Mesothelial cell of epicardium (in vitro differentiated cells): ENCODE measurements around the gene CRYBA4. TPM values are rescaled to one million over a fixed set of nuclear protein-coding genes. Genes with fewer than 3 reads are reported as not detected.

ENCODE experiments used
- DNase-seq, 2 experiments: peaks; one replicate each; pipeline ENCODE4 v3.0.0; 2021; ENCODE audit warnings: low spot score in 2 of 2; ENCODE audit not compliant: unreplicated experiment in 2 of 2
- H3K27ac Mint-ChIP-seq: 2 replicates; pipeline ENCODE4 v1.8.0; 2021; ENCODE audit warnings: mixed read lengths
- H3K27me3 Mint-ChIP-seq: 2 replicates; pipeline ENCODE4 v1.8.0; 2021; ENCODE audit warnings: low read depth, mixed read lengths
- H3K36me3 Mint-ChIP-seq: 2 replicates; pipeline ENCODE4 v1.8.0; 2021; ENCODE audit warnings: mixed read lengths
- H3K4me1 Mint-ChIP-seq: 2 replicates; pipeline ENCODE4 v1.8.0; 2021; ENCODE audit warnings: mixed read lengths
- H3K4me3 Mint-ChIP-seq: 2 replicates; pipeline ENCODE4 v1.8.0; 2021; ENCODE audit warnings: mild to moderate bottlenecking, moderate library complexity, mixed read lengths
- H3K9me3 Mint-ChIP-seq: 2 replicates; pipeline ENCODE4 v1.8.0; 2021; ENCODE audit warnings: mixed read lengths
- CTCF ChIP-seq: fragments of 200-600 bp; sonication (generic); IDR thresholded peaks from one replicate; pipeline ENCODE4 v1.5.0; 2021; ENCODE audit warnings: antibody characterized with exemption; ENCODE audit not compliant: unreplicated experiment
- total RNA-seq: library from RNA; stranded (reverse); gene quantifications from 3 replicates; pipeline ENCODE4 v1.2.1, GENCODE V29; 2021

The CRYBA4 gene
- total RNA-seq, 1 donor from 2014 or later: not detected

- DNase-seq: peak; percentile 47 to 87
- H3K4me1 Mint-ChIP-seq: peaks cover 37% of the 10 kb centered on the region
- peaks cover 17% of the 10 kb centered on the region for H3K36me3 Mint-ChIP-seq
- no peaks in the 10 kb centered on the region for H3K9me3 Mint-ChIP-seq
- peak; percentile 70 for TF ChIP-seq CTCF
- no peaks in the 10 kb centered on the region for H3K27me3 Mint-ChIP-seq
- H3K27ac Mint-ChIP-seq: no peak overlapping the region
- no peak overlapping the region for H3K4me3 Mint-ChIP-seq
Measured at GRCh38 chr22:26679003-26679629, 57.4 kb downstream of the CRYBA4 start.

Other genes starting within 250 kb of the CRYBA4 start
- 1.9 to 2.6 TPM (median 2.5 TPM) in 3 replicates for gene ASPHD2, start 192.7 kb upstream of the CRYBA4 start, total RNA-seq
- 54.1 to 55.9 TPM (median 55.6 TPM) in 3 replicates for gene HPS4, start 138.2 kb upstream of the CRYBA4 start, total RNA-seq
- 23.5 to 25.2 TPM (median 24.1 TPM) in 3 replicates for gene SRRD, start 138.1 kb upstream of the CRYBA4 start, total RNA-seq
- 36.4 to 39.3 TPM (median 37.9 TPM) in 3 replicates for gene TFIP11, start 109.5 kb upstream of the CRYBA4 start, total RNA-seq
- gene TPST2, start 31.8 kb upstream of the CRYBA4 start, total RNA-seq: 17.2 to 19.4 TPM (median 18.5 TPM) in 3 replicates
- not detected in 3 replicates for gene CRYBB1, start 3.9 kb upstream of the CRYBA4 start, total RNA-seq
- 6.6 to 7.0 TPM (median 6.7 TPM) in 3 replicates for gene MIAT, start 35.6 kb downstream of the CRYBA4 start, total RNA-seq